Measurements from ENCODE around the gene TMPO. TPM values are rescaled to one million over a fixed set of nuclear protein-coding genes. Genes with fewer than 3 reads are reported as not detected.
"Not testable (repeated sequence)": the region's sequence is repeated elsewhere in the genome, so short reads cannot be mapped to it uniquely, and the experiment has no call there.

The TMPO gene
- total RNA-seq, 2 donors from 2014 or later = 294 to 438 TPM

- ATAC-seq (peak in 1 of 2 donors; percentile 67), DNase-seq (ENCODE audit: low spot score in 2 of 2) (no peak)
- no peaks in the 10 kb centered on the region for H3K9me3 Mint-ChIP-seq
- H3K36me3 Mint-ChIP-seq = peaks cover 16 to 35% of the 10 kb centered on the region in 2 donors
- H3K27ac Mint-ChIP-seq = peak overlapping the region in 1 of 2 donors; percentile 74
Observed at GRCh38 chr12:98549371-98550110, 34.2 kb downstream of the TMPO start.

- Mint-ChIP-seq H3K27ac (peak overlapping the region in 1 of 2 donors; percentile 63), H3K9me3 (no peaks in the 10 kb centered on the region), H3K36me3 (peaks cover 16 to 28% of the 10 kb centered on the region in 2 donors)
- ATAC-seq (no peak), DNase-seq (ENCODE audit: low spot score in 2 of 2) (no peak)
Observed at GRCh38 chr12:98551787-98552186, 36.4 kb downstream of the TMPO start.

GRCh38 chr12:98558097-98558496, 42.7 kb downstream of the TMPO start:
- ATAC-seq; H3K36me3 Mint-ChIP-seq; H3K9me3 Mint-ChIP-seq; DNase-seq (ENCODE audit: low spot score in 2 of 2): not testable (repeated sequence)
- peak overlapping the region in 1 of 2 donors; percentile 68 for H3K27ac Mint-ChIP-seq

- ATAC-seq (no peak), DNase-seq (ENCODE audit: low spot score in 2 of 2) (no peak)
- Mint-ChIP-seq H3K27ac (no peak overlapping the region), H3K36me3 (no peaks in the 10 kb centered on the region), H3K9me3 (no peaks in the 10 kb centered on the region)
Observed at GRCh38 chr12:98559666-98560065, 44.3 kb downstream of the TMPO start.

GRCh38 chr12:98561846-98562245, 46.5 kb downstream of the TMPO start:
- Mint-ChIP-seq H3K9me3 (no peaks in the 10 kb centered on the region), H3K27ac (no peak overlapping the region), H3K36me3 (no peaks in the 10 kb centered on the region)
- no peak for DNase-seq (ENCODE audit: low spot score in 2 of 2)
- no peak for ATAC-seq

GRCh38 chr12:98572010-98572409, 56.6 kb downstream of the TMPO start:
- no peak for ATAC-seq
- no peak for DNase-seq (ENCODE audit: low spot score in 2 of 2)
- H3K36me3 Mint-ChIP-seq = no peaks in the 10 kb centered on the region
- H3K27ac Mint-ChIP-seq = no peak overlapping the region
- H3K9me3 Mint-ChIP-seq = no peaks in the 10 kb centered on the region

- Mint-ChIP-seq H3K27ac (no peak overlapping the region), H3K9me3 (no peaks in the 10 kb centered on the region), H3K36me3 (no peaks in the 10 kb centered on the region)
- ATAC-seq (no peak), DNase-seq (ENCODE audit: low spot score in 2 of 2) (no peak)
Observed at GRCh38 chr12:98574110-98574509, 58.7 kb downstream of the TMPO start.

GRCh38 chr12:98575013-98575412, 59.6 kb downstream of the TMPO start:
- H3K36me3 Mint-ChIP-seq = no peaks in the 10 kb centered on the region
- H3K27ac Mint-ChIP-seq = no peak overlapping the region
- no peak for ATAC-seq

GRCh38 chr12:98576795-98577194, 61.4 kb downstream of the TMPO start:
- DNase-seq (ENCODE audit: low spot score in 2 of 2); H3K9me3 Mint-ChIP-seq; ATAC-seq; H3K36me3 Mint-ChIP-seq; H3K27ac Mint-ChIP-seq: not testable (repeated sequence)

More at GRCh38 chr12:98575013-98575412, 59.6 kb downstream of the TMPO start:
- no peak for DNase-seq (ENCODE audit: low spot score in 2 of 2)
- no peaks in the 10 kb centered on the region for H3K9me3 Mint-ChIP-seq

GRCh38 chr12:98578392-98578791, 63.0 kb downstream of the TMPO start:
- no peak for DNase-seq (ENCODE audit: low spot score in 2 of 2)
- no peak overlapping the region for H3K27ac Mint-ChIP-seq
- ATAC-seq = no peak
- H3K9me3 Mint-ChIP-seq = no peaks in the 10 kb centered on the region
- H3K36me3 Mint-ChIP-seq = no peaks in the 10 kb centered on the region

- H3K27ac Mint-ChIP-seq = no peak overlapping the region
- H3K9me3 Mint-ChIP-seq = no peaks in the 10 kb centered on the region
- no peaks in the 10 kb centered on the region for H3K36me3 Mint-ChIP-seq
- DNase-seq (ENCODE audit: low spot score in 2 of 2) = no peak
- no peak for ATAC-seq
Observed at GRCh38 chr12:98578821-98579220, 63.4 kb downstream of the TMPO start.

GRCh38 chr12:98579347-98579746, 64.0 kb downstream of the TMPO start:
- no peak overlapping the region for H3K27ac Mint-ChIP-seq
- DNase-seq (ENCODE audit: low spot score in 2 of 2) (no peak), ATAC-seq (no peak)
- no peaks in the 10 kb centered on the region for H3K9me3 Mint-ChIP-seq
- no peaks in the 10 kb centered on the region for H3K36me3 Mint-ChIP-seq

GRCh38 chr12:98579835-98580234, 64.4 kb downstream of the TMPO start:
- Mint-ChIP-seq H3K9me3 (no peaks in the 10 kb centered on the region), H3K36me3 (no peaks in the 10 kb centered on the region), H3K27ac (no peak overlapping the region)
- DNase-seq (ENCODE audit: low spot score in 2 of 2) = no peak
- no peak for ATAC-seq

GRCh38 chr12:98580695-98581094, 65.3 kb downstream of the TMPO start:
- no peak overlapping the region for H3K27ac Mint-ChIP-seq
- no peaks in the 10 kb centered on the region for H3K9me3 Mint-ChIP-seq
- ATAC-seq = no peak
- no peak for DNase-seq (ENCODE audit: low spot score in 2 of 2)
- H3K36me3 Mint-ChIP-seq = no peaks in the 10 kb centered on the region

GRCh38 chr12:98581101-98581500, 65.7 kb downstream of the TMPO start:
- H3K27ac Mint-ChIP-seq = no peak overlapping the region
- DNase-seq (ENCODE audit: low spot score in 2 of 2) (no peak), ATAC-seq (no peak)
- H3K9me3 Mint-ChIP-seq = no peaks in the 10 kb centered on the region
- H3K36me3 Mint-ChIP-seq = no peaks in the 10 kb centered on the region

- H3K9me3 Mint-ChIP-seq = no peaks in the 10 kb centered on the region
- DNase-seq (ENCODE audit: low spot score in 2 of 2) (no peak), ATAC-seq (no peak)
- no peak overlapping the region for H3K27ac Mint-ChIP-seq
- no peaks in the 10 kb centered on the region for H3K36me3 Mint-ChIP-seq
Observed at GRCh38 chr12:98582093-98582492, 66.7 kb downstream of the TMPO start.

GRCh38 chr12:98587084-98587483, 71.7 kb downstream of the TMPO start:
- H3K27ac Mint-ChIP-seq = no peak overlapping the region
- ATAC-seq (no peak), DNase-seq (ENCODE audit: low spot score in 2 of 2) (no peak)
- no peaks in the 10 kb centered on the region for H3K36me3 Mint-ChIP-seq
- H3K9me3 Mint-ChIP-seq = no peaks in the 10 kb centered on the region

GRCh38 chr12:98591209-98591608, 75.8 kb downstream of the TMPO start:
- Mint-ChIP-seq H3K36me3 (peaks cover 28% of the 10 kb centered on the region in 2 donors), H3K27ac (peak overlapping the region in 1 of 2 donors; percentile 65), H3K9me3 (no peaks in the 10 kb centered on the region)
- DNase-seq (ENCODE audit: low spot score in 2 of 2) (no peak), ATAC-seq (no peak)

All from activated naive CD4-positive, alpha-beta T cell treated with anti-CD3 and anti-CD28 coated beads, Interleukin-2, amount 50 U/mL, for 72 hours (primary cell).